Lung (tissue), 12 donors: ENCODE measurements around the gene NRROS. TPM values are rescaled to one million over a fixed set of nuclear protein-coding genes. Genes with fewer than 3 reads are reported as not detected.
A peak's percentile ranks its signal among the peaks of the same experiment; 100 is the strongest.

ENCODE experiments used
- ATAC-seq: fragments of 200-7000 bp; cut with Tn5 transposase; one replicate; pipeline ENCODE4 v1.9.1; 2020; ENCODE audit warnings: moderate number of reproducible peaks; ENCODE audit not compliant: insufficient read depth, low FRiP score
- DNase-seq, 3 donors: peaks; one replicate each; pipeline ENCODE4 v3.0.0-alpha.2; 2013 to 2017
- H3K27ac ChIP-seq, 2 donors: one replicate each; pipeline ENCODE4 v1.5.1; 2013; ENCODE audit warnings: mild to moderate bottlenecking in 2 of 2, moderate library complexity in 2 of 2, control low read depth in 1 of 2, inconsistent platforms in 1 of 2, low read depth in 1 of 2, low read length in 1 of 2
- H3K27me3 ChIP-seq, 3 donors: one replicate each; pipeline ENCODE4 v1.5.1; 2013; ENCODE audit warnings: low read length in 2 of 3; ENCODE audit not compliant: control insufficient read depth in 3 of 3, insufficient read depth in 3 of 3
- H3K36me3 ChIP-seq, 4 donors: one replicate each; pipeline ENCODE4 v1.5.1; 2013; ENCODE audit warnings: low read length in 4 of 4, mild to moderate bottlenecking in 1 of 4, moderate library complexity in 1 of 4; ENCODE audit not compliant: control insufficient read depth in 4 of 4, insufficient read depth in 4 of 4
- H3K4me1 ChIP-seq, 5 donors: one replicate each; pipeline ENCODE4 v1.5.1; 2013; ENCODE audit warnings: low read length in 5 of 5, mild to moderate bottlenecking in 2 of 5, moderate library complexity in 1 of 5; ENCODE audit not compliant: control insufficient read depth in 5 of 5, insufficient read depth in 5 of 5
- H3K4me3 ChIP-seq: one replicate; pipeline ENCODE4 v1.5.1; 2013; ENCODE audit warnings: mild to moderate bottlenecking, control low read depth, moderate library complexity
- H3K9ac ChIP-seq, 2 donors: one replicate each; pipeline ENCODE4 v1.5.1; 2013; ENCODE audit warnings: low read length in 2 of 2, control low read depth in 1 of 2; ENCODE audit not compliant: insufficient read depth in 1 of 2
- H3K9me3 ChIP-seq, 4 donors: one replicate each; pipeline ENCODE4 v1.5.1; 2013; ENCODE audit warnings: low read length in 3 of 4, mild to moderate bottlenecking in 1 of 4, moderate library complexity in 1 of 4; ENCODE audit not compliant: control insufficient read depth in 4 of 4, insufficient read depth in 3 of 4
- WGBS, 2 donors: extraction: QIAGEN DNeasy Blood & Tissue Kit; methylation state at CpG; one replicate each; pipeline ENCODE4 v1.1.7; 2013; 5-methylcytosine and 5-hydroxymethylcytosine counted together
- polyA plus RNA-seq, 2 donors: library from polyadenylated mRNA; stranded (reverse); fragments of 200-250 nt; gene quantifications; one replicate each; pipeline ENCODE4 v1.2.1, GENCODE V29; 2013
- total RNA-seq, 2 donors: library from RNA; depleted of rRNA in 1 of 2; stranded (reverse); fragments of >200 nt in 1 of 2; gene quantifications; one replicate each; pipeline ENCODE4 v1.2.1, GENCODE V29; 2014 to 2021
- TF ChIP-seq, protein P1 (sequence below): IDR thresholded peaks from 2 replicates; pipeline ENCODE4 v1.5.1; 2012; ENCODE audit warnings: mild to moderate bottlenecking; ENCODE audit errors: control extremely low read depth, extremely low read depth
- donor health status: control.
- donor health status: control.
- donor health status: Bipolar disorder and iron deficiency.
- donor health status: healthy.
- donor health status: DM: yes; HTN: yes; CAD: no.

The NRROS gene
- total and polyA plus RNA-seq, 4 donors: 6.6 to 17.6 (median 13.0) TPM

DNA sequence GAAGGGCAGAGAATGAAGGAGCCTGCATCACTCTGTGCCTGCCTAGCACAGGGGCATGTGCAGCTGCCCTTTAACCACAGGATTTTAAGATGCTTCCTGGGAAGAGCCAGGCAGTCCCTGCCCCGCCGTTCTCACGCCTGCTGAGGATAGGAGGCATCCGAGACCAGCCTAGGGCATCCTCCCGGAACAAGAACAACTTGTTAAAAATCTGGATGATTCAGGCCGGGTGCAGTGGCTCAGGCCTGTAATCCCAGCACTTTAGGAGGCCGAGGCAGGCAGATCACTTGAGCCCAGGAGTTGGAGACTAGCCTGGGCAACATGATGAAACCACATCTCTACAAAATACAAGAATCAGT lies 15.2 kb downstream of the NRROS start:
- TF ChIP-seq, protein P1, sequence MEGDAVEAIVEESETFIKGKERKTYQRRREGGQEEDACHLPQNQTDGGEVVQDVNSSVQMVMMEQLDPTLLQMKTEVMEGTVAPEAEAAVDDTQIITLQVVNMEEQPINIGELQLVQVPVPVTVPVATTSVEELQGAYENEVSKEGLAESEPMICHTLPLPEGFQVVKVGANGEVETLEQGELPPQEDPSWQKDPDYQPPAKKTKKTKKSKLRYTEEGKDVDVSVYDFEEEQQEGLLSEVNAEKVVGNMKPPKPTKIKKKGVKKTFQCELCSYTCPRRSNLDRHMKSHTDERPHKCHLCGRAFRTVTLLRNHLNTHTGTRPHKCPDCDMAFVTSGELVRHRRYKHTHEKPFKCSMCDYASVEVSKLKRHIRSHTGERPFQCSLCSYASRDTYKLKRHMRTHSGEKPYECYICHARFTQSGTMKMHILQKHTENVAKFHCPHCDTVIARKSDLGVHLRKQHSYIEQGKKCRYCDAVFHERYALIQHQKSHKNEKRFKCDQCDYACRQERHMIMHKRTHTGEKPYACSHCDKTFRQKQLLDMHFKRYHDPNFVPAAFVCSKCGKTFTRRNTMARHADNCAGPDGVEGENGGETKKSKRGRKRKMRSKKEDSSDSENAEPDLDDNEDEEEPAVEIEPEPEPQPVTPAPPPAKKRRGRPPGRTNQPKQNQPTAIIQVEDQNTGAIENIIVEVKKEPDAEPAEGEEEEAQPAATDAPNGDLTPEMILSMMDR: no peak
- no peak for ATAC-seq
- Histone ChIP-seq H3K4me1 (peaks cover 0 to 14% (median 0%) of the 10 kb centered on the region in 5 donors), H3K27me3 (no peaks in the 10 kb centered on the region), H3K4me3 (no peak overlapping the region), H3K9me3 (no peaks in the 10 kb centered on the region), H3K36me3 (peaks cover 0 to 13% (median 0%) of the 10 kb centered on the region in 4 donors), H3K9ac (no peak overlapping the region), H3K27ac (peak overlapping the region in 1 of 2 donors; percentile 34)
- DNase-seq: no peak
- 91 to 93% methylated on average over 7 of the region's 7 CpGs for WGBS, 2 donors

DNA sequence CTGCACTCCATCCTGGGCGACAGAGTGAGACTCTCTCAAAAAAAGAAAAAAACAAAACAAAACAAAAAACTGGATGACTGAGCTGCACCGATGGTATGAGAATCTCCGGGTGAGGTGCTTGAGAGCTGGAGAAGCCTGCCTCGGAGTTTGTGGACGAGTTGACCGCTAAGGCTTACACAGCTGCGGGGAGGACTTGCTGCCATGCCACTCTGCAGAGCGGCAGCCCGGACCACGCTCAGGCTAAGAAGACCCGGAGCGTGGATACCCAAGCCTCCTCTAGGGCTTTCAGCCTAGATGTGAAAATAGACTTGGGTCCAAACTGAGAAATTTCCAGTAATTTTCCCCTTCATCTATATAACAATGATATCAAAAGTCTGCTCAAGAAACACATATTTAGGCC lies 16.0 kb downstream of the NRROS start:
- DNase-seq: no peak
- Histone ChIP-seq H3K4me3 (no peak overlapping the region), H3K27ac (no peak overlapping the region), H3K4me1 (peaks cover 0 to 14% (median 0%) of the 10 kb centered on the region in 5 donors), H3K9ac (no peak overlapping the region), H3K9me3 (no peaks in the 10 kb centered on the region), H3K36me3 (peaks cover 0 to 21% (median 0%) of the 10 kb centered on the region in 4 donors), H3K27me3 (no peaks in the 10 kb centered on the region)
- no peak for ATAC-seq
- 93 to 96% methylated on average over 12 of the region's 12 CpGs for WGBS, 2 donors
- TF ChIP-seq, protein P1: no peak

DNA sequence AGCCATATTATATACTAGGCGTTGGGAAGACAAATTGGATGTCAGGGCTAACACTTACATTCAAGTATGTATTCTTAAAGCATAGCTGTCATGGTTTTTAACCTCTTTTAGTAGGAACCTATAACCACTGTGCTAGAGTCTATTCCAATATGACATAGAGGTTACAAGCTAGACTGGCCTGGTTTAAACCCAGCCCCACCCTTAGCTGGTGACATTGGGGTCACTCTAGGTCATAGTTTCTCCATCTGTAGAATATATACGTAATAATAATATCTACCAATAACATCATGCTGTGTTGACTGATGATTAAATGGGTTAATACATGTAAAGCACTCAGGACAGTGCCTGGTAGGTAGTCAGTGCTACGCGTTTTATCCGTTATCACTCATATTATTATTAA lies 16.7 kb downstream of the NRROS start:
- 85% methylated on average over 5 of the region's 5 CpGs for WGBS, 2 donors
- no peak overlapping the region for H3K27ac ChIP-seq
- H3K27me3 ChIP-seq: no peaks in the 10 kb centered on the region
- DNase-seq (no peak), ATAC-seq (no peak)
- no peak overlapping the region for H3K4me3 ChIP-seq
- H3K9me3 ChIP-seq: no peaks in the 10 kb centered on the region
- TF ChIP-seq, protein P1: no peak
- peaks cover 0 to 12% (median 0%) of the 10 kb centered on the region in 5 donors for H3K4me1 ChIP-seq
- peaks cover 0 to 27% (median 0%) of the 10 kb centered on the region in 4 donors for H3K36me3 ChIP-seq
- no peak overlapping the region for H3K9ac ChIP-seq

DNA sequence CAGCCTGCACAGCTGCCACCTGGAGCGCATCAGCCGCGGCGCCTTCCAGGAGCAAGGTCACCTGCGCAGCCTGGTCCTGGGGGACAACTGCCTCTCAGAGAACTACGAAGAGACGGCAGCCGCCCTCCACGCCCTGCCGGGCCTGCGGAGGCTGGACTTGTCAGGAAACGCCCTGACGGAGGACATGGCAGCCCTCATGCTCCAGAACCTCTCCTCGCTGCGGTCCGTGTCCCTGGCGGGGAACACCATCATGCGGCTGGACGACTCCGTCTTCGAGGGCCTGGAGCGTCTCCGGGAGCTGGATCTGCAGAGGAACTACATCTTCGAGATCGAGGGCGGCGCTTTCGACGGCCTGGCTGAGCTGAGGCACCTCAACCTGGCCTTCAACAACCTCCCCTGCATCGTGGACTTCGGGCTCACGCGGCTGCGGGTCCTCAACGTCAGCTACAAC lies 20.4 kb downstream of the NRROS start:
- Histone ChIP-seq H3K27ac (no peak overlapping the region), H3K9me3 (no peaks in the 10 kb centered on the region), H3K4me1 (peaks cover 0 to 8% (median 0%) of the 10 kb centered on the region in 5 donors), H3K27me3 (no peaks in the 10 kb centered on the region), H3K4me3 (no peak overlapping the region), H3K9ac (no peak overlapping the region), H3K36me3 (peaks cover 0 to 27% (median 0%) of the 10 kb centered on the region in 4 donors)
- ATAC-seq (no peak), DNase-seq (no peak)
- TF ChIP-seq, protein P1: no peak
- WGBS, 2 donors: 96 to 98% methylated on average over 35 of the region's 35 CpGs
